NCI-H1105 (cell line): ENCODE results near the gene PIP5K1B.
"Not testable (repeated sequence)": the region's sequence is repeated elsewhere in the genome, so short reads cannot be mapped to it uniquely, and the experiment has no call there.

Source experiments
- DNase-seq: peaks from one replicate; lab custom pipeline; 2025; lab: John Stamatoyannopoulos, UW

PIP5K1B gene

DNA sequence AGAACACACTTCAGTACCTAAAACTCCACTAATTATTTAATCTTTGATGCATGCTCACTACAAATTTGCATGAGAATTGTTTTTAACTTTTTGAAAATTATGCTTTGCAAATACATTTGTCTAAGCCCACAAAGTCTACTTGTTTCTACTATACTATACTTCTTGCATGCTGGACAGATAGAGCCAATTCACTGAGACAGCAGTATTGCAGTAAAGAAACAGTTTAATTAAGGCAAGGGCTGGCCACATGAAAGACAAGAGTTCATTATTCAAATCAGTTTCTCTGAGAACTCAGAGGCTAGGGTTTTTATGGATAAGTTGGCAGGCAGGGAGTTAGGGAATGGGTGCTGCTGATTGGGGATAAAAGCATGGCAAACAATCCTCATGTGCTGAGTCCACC lies 324.5 kb downstream of the PIP5K1B start:
- DNase-seq, result no peak

DNA sequence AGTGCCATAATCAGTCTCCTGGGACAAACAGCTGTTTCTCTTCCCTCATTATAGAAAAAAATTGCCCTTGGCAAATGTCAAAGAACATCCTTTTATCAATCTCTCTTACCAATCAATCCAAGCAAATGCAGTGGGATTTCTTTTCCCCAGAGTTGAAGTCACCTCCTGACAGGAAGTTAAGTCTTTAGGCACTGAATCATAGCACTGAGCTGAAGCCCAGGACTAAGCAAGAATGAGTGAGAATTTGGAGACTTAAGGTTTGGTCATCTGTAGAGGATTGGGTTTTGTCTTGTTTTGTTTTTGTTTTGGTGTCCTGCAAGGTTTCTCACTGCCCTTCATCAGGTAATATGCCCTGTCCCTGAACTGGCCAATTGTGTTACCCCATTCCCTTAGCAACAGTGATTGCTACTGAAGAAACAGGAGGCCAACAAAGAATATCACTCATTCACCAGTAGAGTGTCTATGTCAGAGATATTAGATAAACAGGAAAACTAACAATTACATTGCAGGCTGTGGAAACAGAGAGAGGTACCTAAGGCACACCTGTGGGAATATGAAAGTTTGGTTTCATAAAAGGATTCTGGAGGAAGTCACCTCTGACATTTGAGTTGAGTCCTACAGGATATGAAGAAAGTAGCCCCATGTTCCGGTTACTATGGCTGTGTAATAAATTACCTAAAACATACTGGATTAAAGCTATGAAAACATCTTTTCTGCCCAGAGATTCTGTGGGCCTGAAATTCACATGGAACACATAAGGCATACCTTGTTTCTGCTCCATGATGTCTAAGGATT lies 326.0 kb downstream of the PIP5K1B start:
- no peak for DNase-seq

DNA sequence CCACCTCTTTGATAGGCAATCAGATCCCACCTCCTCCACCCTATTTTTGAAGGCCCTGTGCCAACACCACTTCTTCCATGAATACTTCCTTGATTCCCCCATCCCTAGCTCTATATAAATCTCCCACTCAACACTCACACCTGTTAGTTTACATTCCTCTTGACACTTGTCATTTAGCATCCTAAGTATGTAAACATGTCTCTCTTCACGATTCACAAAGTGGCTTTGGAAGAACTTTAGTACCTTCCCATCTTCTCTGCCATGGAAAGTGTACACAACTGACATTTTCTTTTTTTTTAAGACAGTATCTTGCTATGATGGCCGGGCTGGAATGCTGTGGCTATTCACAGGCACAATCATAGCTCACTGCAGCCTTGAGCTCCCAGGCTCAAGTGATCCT lies 329.0 kb downstream of the PIP5K1B start:
- no peak for DNase-seq

DNA sequence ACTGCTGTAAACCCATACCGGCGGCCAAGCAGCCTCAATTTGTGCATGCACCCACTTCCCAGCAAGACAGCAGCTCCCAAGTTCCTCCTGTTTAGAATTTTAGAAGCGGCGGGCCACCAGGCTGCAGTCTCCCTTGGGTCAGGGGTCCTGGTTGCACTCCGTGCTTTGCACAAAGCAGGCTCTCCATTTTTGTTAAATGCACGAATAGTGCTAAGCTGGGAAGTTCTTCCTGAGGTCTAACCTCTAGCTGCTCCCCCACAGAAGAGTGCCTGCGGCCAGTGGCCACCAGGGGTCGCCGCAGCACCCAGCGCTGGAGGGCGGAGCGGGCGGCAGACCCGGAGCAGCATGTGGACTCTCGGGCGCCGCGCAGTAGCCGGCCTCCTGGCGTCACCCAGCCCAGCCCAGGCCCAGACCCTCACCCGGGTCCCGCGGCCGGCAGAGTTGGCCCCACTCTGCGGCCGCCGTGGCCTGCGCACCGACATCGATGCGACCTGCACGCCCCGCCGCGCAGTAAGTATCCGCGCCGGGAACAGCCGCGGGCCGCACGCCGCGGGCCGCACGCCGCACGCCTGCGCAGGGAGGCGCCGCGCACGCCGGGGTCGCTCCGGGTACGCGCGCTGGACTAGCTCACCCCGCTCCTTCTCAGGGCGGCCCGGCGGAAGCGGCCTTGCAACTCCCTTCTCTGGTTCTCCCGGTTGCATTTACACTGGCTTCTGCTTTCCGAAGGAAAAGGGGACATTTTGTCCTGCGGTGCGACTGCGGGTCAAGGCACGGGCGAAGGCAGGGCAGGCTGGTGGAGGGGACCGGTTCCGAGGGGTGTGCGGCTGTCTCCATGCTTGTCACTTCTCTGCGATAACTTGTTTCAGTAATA lies 330.6 kb downstream of the PIP5K1B start, which contains the start of gene FXN:
Gene FXN (plus strand): TSS at position 315 of the 871 bp plus-strand sequence. CDS start 31 bp downstream, at position 346.
- peak; percentile 58 for DNase-seq

DNA sequence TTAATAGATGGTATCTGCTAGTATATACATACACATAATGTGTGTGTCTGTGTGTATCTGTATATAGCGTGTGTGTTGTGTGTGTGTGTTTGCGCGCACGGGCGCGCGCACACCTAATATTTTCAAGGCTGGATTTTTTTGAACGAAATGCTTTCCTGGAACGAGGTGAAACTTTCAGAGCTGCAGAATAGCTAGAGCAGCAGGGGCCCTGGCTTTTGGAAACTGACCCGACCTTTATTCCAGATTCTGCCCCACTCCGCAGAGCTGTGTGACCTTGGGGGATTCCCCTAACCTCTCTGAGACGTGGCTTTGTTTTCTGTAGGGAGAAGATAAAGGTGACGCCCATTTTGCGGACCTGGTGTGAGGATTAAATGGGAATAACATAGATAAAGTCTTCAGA lies 331.3 kb downstream of the PIP5K1B start:
- no peak for DNase-seq

DNA sequence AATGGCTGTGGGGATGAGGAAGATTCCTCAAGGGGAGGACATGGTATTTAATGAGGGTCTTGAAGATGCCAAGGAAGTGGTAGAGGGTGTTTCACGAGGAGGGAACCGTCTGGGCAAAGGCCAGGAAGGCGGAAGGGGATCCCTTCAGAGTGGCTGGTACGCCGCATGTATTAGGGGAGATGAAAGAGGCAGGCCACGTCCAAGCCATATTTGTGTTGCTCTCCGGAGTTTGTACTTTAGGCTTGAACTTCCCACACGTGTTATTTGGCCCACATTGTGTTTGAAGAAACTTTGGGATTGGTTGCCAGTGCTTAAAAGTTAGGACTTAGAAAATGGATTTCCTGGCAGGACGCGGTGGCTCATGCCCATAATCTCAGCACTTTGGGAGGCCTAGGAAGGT lies 331.8 kb downstream of the PIP5K1B start:
- DNase-seq, result no peak

DNA sequence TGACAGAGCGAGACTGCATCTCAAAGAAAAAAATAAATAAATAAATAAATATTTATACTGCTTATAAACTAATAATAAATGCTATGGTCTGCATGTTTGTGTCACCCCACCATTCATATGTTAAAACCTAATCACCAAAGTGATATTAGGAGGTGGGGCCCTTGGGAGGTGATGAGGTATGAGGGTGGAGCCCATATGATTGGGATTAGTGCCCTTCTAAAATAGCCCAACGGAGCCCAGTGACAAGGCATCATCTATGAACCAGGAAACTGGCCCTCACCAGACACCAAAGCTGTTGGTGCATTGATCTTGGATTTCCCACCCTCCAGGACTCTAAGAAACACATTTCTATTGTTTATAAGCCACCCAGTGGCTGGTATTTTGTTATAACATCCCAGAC lies 335.6 kb downstream of the PIP5K1B start:
- DNase-seq, result no peak

DNA sequence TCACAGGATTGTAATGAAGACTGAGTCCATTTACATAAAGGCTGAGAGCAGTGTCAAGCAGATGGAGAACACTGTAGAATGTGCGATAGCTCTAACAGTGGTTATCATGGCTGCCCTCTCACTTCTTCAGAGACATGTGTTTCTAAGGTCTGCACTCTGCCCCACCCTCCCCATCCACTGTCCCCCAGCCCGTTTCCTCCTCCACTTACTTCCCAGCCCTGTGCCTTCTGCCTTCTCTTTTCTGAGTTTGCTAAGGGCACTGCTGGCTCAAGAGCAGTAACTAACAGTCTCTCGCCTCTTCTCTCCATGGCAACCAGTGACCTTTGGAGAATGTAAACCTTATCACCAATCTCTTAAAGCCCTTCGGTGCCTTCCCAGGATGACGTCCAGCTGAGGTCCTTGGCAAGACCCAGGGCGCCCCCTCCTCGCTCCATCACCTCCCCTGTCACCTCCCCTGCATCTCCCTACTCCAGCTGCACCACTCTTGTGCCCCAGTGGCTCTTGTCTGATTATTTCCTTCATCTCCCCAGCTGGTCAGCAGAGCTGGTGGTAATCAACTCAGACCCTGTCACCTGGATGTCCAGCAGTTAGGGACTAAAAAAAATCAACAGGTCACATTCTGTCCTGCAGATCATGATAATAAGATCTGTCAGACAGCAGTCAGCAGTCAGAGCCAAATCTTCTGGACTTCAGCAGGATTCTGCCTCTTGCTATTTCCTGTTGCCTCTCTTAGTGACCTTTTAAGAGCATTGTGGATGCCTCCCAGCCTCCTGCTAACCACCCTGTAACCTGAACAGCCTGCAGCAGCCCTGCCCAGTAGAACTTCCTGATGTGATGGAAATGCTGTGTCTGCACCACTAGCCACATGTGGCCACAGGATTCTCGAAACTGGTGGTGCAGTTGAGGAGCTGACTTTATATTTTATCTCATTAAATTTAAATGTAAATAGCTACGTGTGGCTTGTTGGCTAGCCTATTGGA lies 339.5 kb downstream of the PIP5K1B start:
- no peak for DNase-seq

DNA sequence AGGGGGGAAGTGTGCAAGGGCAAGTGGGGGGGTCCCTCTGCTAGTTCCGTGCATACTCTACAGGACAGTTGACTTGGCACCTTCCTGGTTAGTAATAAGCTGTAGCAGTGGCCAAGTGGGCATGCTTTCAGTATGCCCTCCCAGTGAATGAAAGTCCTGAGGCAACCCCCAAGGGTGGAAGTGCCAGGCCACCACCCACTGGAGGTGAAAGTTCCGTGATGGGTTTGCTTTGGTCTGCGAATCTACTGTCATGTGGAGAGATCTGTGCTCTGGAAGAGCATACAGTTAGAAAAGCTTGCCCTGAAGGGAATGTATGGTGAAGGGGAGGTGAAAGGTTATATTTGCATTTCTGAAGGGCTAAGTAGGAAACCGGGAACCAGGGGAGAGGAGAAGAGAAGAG lies 340.8 kb downstream of the PIP5K1B start:
- DNase-seq, result no peak

DNA sequence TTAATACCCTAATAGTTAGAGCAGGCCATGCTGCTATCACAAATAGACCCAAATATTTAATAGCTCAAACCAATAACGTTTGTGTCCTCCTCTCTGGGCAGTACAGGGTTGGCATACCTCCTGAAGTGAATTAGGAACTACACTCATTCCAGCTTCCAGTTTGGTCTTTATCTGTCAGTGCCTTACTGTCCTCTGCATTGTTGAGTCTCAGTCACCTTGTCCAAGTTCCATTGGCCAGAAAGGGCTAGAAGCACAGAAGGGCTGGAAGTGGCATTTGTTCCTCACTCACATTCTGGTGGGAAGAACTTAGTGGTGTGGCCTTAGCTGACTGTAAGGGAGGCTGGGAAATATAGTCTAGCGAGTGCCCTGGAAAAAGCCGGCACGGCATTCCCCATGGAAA lies 341.7 kb downstream of the PIP5K1B start:
- DNase-seq, result no peak

DNA sequence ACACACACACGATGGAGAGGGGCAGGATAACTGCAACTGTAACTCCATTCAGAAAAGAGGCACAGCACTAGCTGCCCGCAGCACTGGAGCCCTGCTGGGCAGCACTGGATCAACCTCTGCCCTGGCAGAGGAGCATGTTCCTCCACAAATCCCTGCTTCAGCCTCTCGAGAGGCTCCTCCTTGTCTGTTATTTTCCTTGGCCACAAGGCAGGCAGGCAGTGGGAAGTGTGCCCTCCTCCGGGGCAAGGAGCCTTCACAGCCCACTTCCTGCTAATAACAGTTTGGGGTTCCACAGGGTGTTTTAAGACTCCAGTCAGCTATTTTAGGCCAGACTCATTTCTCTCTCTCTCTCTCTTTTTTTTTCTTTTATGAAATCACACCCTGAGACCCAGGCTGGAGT lies 342.3 kb downstream of the PIP5K1B start:
- no peak for DNase-seq

DNA sequence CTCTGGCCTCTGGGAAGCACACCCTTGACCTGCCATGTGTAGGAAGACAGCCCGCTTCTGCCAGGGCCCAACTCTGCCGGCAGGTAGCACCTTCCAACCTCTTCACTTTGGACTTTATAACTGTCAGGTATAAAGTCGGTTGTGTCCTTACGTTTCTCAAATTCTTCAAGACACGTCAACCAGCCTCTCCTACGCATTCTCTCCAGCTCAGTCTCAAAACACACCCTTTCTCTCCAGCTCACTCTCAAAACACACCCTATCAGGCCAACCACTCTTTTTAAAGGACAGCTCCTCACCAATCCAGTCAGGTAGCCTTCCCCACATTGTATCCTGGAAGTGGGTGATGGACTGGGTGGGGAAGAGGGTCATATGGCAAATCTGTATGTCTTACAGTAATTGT lies 344.1 kb downstream of the PIP5K1B start:
- no peak for DNase-seq

DNA sequence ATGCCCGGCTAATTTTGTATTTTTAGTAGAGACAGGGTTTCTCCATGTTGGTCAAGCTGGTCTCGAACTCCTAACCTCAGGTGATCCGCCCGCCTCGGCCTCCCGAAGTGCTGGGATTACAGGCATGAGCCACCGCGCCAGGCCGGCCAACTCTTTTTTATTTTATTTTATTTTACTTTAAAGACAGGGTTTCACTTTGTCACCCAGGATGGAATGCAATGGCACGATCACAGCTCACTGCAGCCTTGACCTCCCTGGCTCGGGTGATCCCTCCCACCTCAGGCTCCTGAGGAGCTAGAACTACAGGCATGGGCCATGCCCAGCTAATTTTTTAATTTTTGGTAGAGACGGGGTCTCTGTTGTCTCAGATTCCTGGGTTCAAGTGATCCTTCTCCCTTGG lies 345.9 kb downstream of the PIP5K1B start:
- DNase-seq, result not testable (repeated sequence)

DNA sequence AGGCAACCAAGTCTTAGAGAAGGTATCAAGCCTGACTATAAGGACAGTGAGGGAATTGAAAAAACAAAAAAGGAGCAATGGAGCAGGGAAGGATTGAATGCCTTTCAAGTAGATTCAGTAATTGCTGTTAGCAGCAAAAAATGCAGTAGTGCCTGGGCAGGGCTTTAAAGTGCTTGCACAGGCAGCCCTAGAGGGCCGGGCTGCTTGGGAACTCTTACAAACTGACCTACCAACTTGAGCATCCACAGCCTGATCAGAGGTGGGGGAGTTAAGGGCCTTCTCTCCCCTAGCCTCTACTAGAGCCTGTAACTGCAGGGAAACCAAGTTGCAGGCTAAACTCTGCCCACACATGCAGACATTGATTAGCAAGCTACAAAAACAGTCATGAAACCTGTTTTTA lies 349.9 kb downstream of the PIP5K1B start:
- DNase-seq, result no peak

DNA sequence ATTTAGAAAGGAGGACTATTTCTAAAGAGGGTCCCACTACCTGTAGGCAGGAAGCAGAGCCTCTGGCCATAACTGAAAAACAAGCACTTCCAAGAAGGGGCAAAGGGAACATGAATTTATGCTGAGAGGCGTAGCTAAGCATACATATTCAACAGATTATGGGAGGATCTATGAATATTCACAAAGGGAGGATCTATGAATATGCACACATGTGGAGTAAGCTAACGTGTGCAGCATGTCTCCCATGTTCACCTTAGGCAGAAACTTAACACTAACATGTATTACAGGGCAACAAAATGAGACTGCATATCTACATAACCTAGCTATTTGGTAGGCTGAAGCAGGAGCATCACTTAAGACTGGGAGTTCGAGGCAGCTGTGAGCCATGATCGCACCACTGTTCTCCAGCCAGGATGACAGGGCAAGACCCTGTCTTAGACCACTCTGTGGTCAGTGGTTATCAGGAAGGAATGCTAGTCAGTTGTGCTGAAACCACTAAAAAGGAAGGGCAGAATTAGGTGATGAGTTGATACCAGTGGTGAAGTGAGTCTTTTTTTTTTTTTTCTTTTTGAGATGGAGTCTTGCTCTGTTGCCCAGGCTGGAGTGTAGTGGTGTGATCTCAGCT lies 351.3 kb downstream of the PIP5K1B start:
- DNase-seq, result no peak

DNA sequence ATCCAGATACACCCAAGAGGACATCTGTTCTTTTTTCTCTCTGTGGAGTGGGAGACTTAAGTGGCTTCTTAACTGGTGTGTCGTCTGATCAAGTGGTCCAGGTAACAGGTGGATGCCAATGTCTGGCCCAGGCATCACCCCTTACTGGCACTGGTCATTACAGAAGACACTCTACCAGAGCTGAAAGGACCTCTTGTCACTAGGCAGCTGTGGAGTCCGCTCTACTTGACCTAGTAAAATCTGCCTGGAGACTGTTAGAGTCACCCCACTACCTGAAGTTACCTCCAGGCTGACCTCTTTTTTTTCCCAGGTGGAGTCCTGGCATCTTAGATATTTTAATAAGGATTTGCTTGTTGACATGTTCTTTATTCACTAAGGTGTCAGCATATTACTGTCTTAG lies 353.1 kb downstream of the PIP5K1B start:
- DNase-seq, result no peak
